GM12878 (cell line): ENCODE measurements around the gene PRKAG3. TPM values are rescaled to one million over a fixed set of nuclear protein-coding genes. Genes with fewer than 3 reads are reported as not detected.
A peak's percentile ranks its signal among the peaks of the same experiment; 100 is the strongest.

Experiments used
- ATAC-seq: fragments of 200-7000 bp; cut with Tn5 transposase; 3 replicates; pipeline ENCODE4 v1.9.1; 2020; ENCODE audit warnings: mild to moderate bottlenecking, moderate library complexity
- BruUV-seq: library from RNA; stranded (reverse); fragments of 400-500 nt; replicated peaks from 2 replicates; lab custom pipeline; 2021; lab: Mats Ljungman, UMichigan
- CTCF ChIA-PET: fragments of 300-600 bp; sonication (Branson Sonifier 250); formaldehyde crosslinking; extraction: SDS; loops from one replicate; lab custom pipeline; 2021; ENCODE audit warnings: inconsistent platforms; lab: Yijun Ruan, JAX
- POLR2A ChIA-PET: fragments of 350-600 bp; formaldehyde crosslinking; extraction: SDS; loops from one replicate; lab custom pipeline; 2021; ENCODE audit warnings: inconsistent platforms; lab: Charles Lee
- RAD21 ChIA-PET: fragments of 300-600 bp; sonication (Branson Sonifier 250); formaldehyde crosslinking; loops from one replicate; lab custom pipeline; 2023; ENCODE audit warnings: antibody characterized with exemption; ENCODE audit not compliant: unreplicated experiment; lab: Charles Lee
- SMC1A ChIA-PET: fragments of 300-600 bp; sonication (Branson Sonifier 250); formaldehyde crosslinking; loops from one replicate; lab custom pipeline; 2023; ENCODE audit not compliant: unreplicated experiment, uncharacterized antibody; lab: Charles Lee
- DNase-seq: peaks from one replicate; pipeline ENCODE4 v3.0.0-alpha.2; 2011; ENCODE audit warnings: low read depth, low spot score
- FAIRE-seq: peaks from 3 replicates; lab custom pipeline; 2011; peaks lifted over from hg19 to GRCh38; lab: Jason Lieb, UNC
- H2AFZ ChIP-seq: 2 replicates; pipeline ENCODE4 v1.6.0; 2011; ENCODE audit warnings: low read depth, low read length, control low read depth; ENCODE audit not compliant: control insufficient read depth
- H3K27ac ChIP-seq: 2 replicates; pipeline ENCODE4 v1.5.1; 2011; ENCODE audit warnings: control low read depth; ENCODE audit not compliant: control insufficient read depth, insufficient read depth
- H3K27me3 ChIP-seq, 2 experiments: replicated peaks in 1 of 2; 2 replicates each; pipeline versions ENCODE4 v1.6.0 to v1.6.1; 2011; ENCODE audit warnings: low read length in 1 of 2; ENCODE audit not compliant: control insufficient read depth in 2 of 2, insufficient read depth in 2 of 2
- H3K36me3 ChIP-seq, 2 experiments: 2 replicates each; pipeline ENCODE4 v1.5.1; 2011; ENCODE audit warnings: low read length in 1 of 2; ENCODE audit not compliant: control insufficient read depth in 2 of 2, insufficient read depth in 2 of 2
- H3K4me1 ChIP-seq: 2 replicates; pipeline ENCODE4 v1.6.1; 2011; ENCODE audit warnings: mild to moderate bottlenecking, low read length, moderate library complexity, mixed read lengths; ENCODE audit not compliant: control insufficient read depth, insufficient read depth
- H3K4me2 ChIP-seq: 2 replicates; pipeline ENCODE4 v1.6.0; 2011; ENCODE audit warnings: control low read depth; ENCODE audit not compliant: control insufficient read depth, insufficient read depth
- H3K4me3 ChIP-seq: fragments of 200-600 bp; sonication (generic); 2 replicates; pipeline ENCODE4 v1.5.1; 2016
- H3K79me2 ChIP-seq: 2 replicates; pipeline ENCODE4 v1.6.0; 2011; ENCODE audit warnings: low read length; ENCODE audit not compliant: control insufficient read depth, insufficient read depth
- H3K9ac ChIP-seq: 2 replicates; pipeline ENCODE4 v1.8.0; 2011; ENCODE audit warnings: low read length, control low read depth, mixed read lengths; ENCODE audit not compliant: control insufficient read depth, insufficient read depth
- H3K9me3 ChIP-seq: replicated peaks from 3 replicates; pipeline ENCODE4 v1.5.1; 2011; ENCODE audit warnings: mild to moderate bottlenecking, low read length; ENCODE audit not compliant: control insufficient read depth, insufficient read depth
- H4K20me1 ChIP-seq: 2 replicates; pipeline ENCODE4 v1.6.0; 2011; ENCODE audit not compliant: control insufficient read depth, insufficient read depth
- CHD1 ChIP-seq: IDR thresholded peaks from 2 replicates; pipeline ENCODE4 v1.6.1; 2012; ENCODE audit warnings: low read depth, low read length, improper control_type of control experiment
- GABPA ChIP-seq: IDR thresholded peaks from 2 replicates; pipeline ENCODE4 v1.6.1; 2014; ENCODE audit warnings: antibody characterized with exemption, low read depth, mild to moderate bottlenecking, inconsistent platforms
- IKZF2 ChIP-seq, 2 experiments: fragments of 450-650 bp; IDR thresholded peaks; 2 replicates each; pipeline ENCODE4 v1.6.1; 2017; ENCODE audit warnings: mild to moderate bottlenecking in 2 of 2, moderate library complexity in 2 of 2
- MEF2A ChIP-seq: IDR thresholded peaks from 2 replicates; pipeline ENCODE4 v1.6.1; 2011; ENCODE audit warnings: low read depth, mild to moderate bottlenecking, low read length, moderate library complexity; ENCODE audit not compliant: insufficient read depth
- POLR2AphosphoS2 ChIP-seq: IDR thresholded peaks from 2 replicates; pipeline ENCODE4 v1.6.1; 2011; ENCODE audit warnings: low read depth, mild to moderate bottlenecking, low read length, improper control_type of control experiment, moderate library complexity
- WGBS: methylation state at CpG from one replicate; pipeline ENCODE4 v1.1.6; 2016; ENCODE audit warnings: low lambda C conversion rate; ENCODE audit not compliant: insufficient replicate concordance, insufficient coverage; ENCODE audit errors: missing lambda C conversion rate; 5-methylcytosine and 5-hydroxymethylcytosine counted together
- in situ Hi-C: fragments of 300-500 bp; cut with MboI; formaldehyde crosslinking; loops from 9 replicates; pipeline ENCODE4 v1.14.3; 2018; ENCODE audit warnings: mixed read lengths
- intact Hi-C: fragments of 100-400 bp; cut with micrococcal nuclease; formaldehyde crosslinking; loops from one replicate; pipeline ENCODE4 v1.14.2; 2022; ENCODE audit not compliant: unreplicated experiment
- polyA plus RNA-seq, 11 experiments: library from polyadenylated mRNA; depleted of rRNA in 4 of 11; unstranded in 6 of 11; stranded (reverse) in 5 of 11; fragments of >200 nt; fragmentation: Nextera tagmentation in 4 of 11; fragmentation: Illumina TruSeq in 1 of 11; extraction: Ambion mirVana in 4 of 11; extraction: Trizol in 1 of 11; gene quantifications; 1 replicate in 1 of 11; 2 replicates in 10 of 11; pipeline versions ENCODE4 v1.2.1 to v1.2.3, GENCODE V29; 2011 to 2016; ENCODE audit warnings: inconsistent platforms in 2 of 11, missing spikeins in 2 of 11, low read depth in 1 of 11
- total RNA-seq, 4 experiments: library from RNA; depleted of rRNA in 3 of 4; stranded (reverse); fragments of >200 nt in 3 of 4; fragmentation: Illumina TruSeq in 1 of 4; extraction: Trizol in 1 of 4; gene quantifications; 2 replicates each; pipeline versions ENCODE4 v1.2.1 to v1.2.3, GENCODE V29; 2013 to 2021

Gene PRKAG3
- total and polyA plus RNA-seq, 10 of the 15 experiments (the other 5 are each of a cell fraction or from before 2014, with no cell fraction given), result 0.04 to 0.12 (median 0.06) TPM; not detected in 7

- DNase-seq (no peak), FAIRE-seq (no peak), ATAC-seq (no peak)
- POLR2A ChIA-PET, result no interaction called here
- CTCF ChIA-PET, result interaction anchor here (0.9 kb wide), 2 partner anchors 66 to 122 kb away, joined by 3 read pairs; no protein-coding TSS in a partner anchor
- H2AFZ ChIP-seq, result no peak overlapping the region
- no peaks in the 10 kb centered on the region; the same call in 2 of the 3 replicates for H3K9me3 ChIP-seq
- in situ Hi-C loops (no loop called here), intact Hi-C loops (no loop called here)
- H3K36me3 ChIP-seq, result no peaks in the 10 kb centered on the region
- no peak overlapping the region for H3K9ac ChIP-seq
- no peaks in the 10 kb centered on the region for H3K79me2 ChIP-seq
- H3K27ac ChIP-seq, result no peak overlapping the region
- H3K4me1 ChIP-seq, result no peaks in the 10 kb centered on the region
- TF ChIP-seq MEF2A, result no peak
- no peak for TF ChIP-seq GABPA
- no peak for TF ChIP-seq CHD1
- H3K4me3 ChIP-seq, result peak overlapping the region; percentile 36; the same call in 1 of the 2 replicates
- 66% methylated on average over 14 of the region's 15 CpGs for WGBS
- peaks cover 5 to 8% of the 10 kb centered on the region in 2 experiments; a peak in 3 of 4 replicates for H3K27me3 ChIP-seq
- peak overlapping the region; percentile 19 for H3K4me2 ChIP-seq
- RAD21 ChIA-PET, result no interaction called here
- no peaks in the 10 kb centered on the region for H4K20me1 ChIP-seq
- no TSS peak for BruUV-seq
- SMC1A ChIA-PET, result no interaction called here
Measured at GRCh38 chr2:218780851-218781690, 50.5 kb downstream of the PRKAG3 start.

- Histone ChIP-seq H3K9ac (no peak overlapping the region), H2AFZ (no peak overlapping the region), H3K79me2 (no peaks in the 10 kb centered on the region), H3K36me3 (no peaks in the 10 kb centered on the region), H3K27ac (no peak overlapping the region), H4K20me1 (no peaks in the 10 kb centered on the region), H3K4me2 (no peak overlapping the region), H3K4me3 (no peak overlapping the region), H3K27me3 (peaks cover 5 to 8% of the 10 kb centered on the region in 2 experiments; a peak in 3 of 4 replicates), H3K9me3 (no peaks in the 10 kb centered on the region; the same call in 2 of the 3 replicates), H3K4me1 (no peaks in the 10 kb centered on the region)
- in situ Hi-C loops, result no loop called here
- POLR2A ChIA-PET, result no interaction called here
- no peak for FAIRE-seq
- ATAC-seq, result peak; percentile 45
- WGBS, result 62% methylated on average over 2 of the region's 2 CpGs
- SMC1A ChIA-PET, result no interaction called here
- no peak for TF ChIP-seq POLR2AphosphoS2
- TF ChIP-seq IKZF2 (IDR thresholded peaks at IDR 0.05), result peak in 1 of 2 experiments; percentile 25; a peak in 1 of 4 replicates
- no TSS peak for BruUV-seq
- RAD21 ChIA-PET, result no interaction called here
- no peak for DNase-seq
- CTCF ChIA-PET, result no interaction called here
- intact Hi-C loops, result no loop called here
Measured at GRCh38 chr2:218780046-218780445, 51.6 kb downstream of the PRKAG3 start.
